ENCODE data around the gene ITIH1.
"Not testable (repeated sequence)": the region's sequence is repeated elsewhere in the genome, so short reads cannot be mapped to it uniquely, and the experiment has no call there.

ITIH1 gene

DNA sequence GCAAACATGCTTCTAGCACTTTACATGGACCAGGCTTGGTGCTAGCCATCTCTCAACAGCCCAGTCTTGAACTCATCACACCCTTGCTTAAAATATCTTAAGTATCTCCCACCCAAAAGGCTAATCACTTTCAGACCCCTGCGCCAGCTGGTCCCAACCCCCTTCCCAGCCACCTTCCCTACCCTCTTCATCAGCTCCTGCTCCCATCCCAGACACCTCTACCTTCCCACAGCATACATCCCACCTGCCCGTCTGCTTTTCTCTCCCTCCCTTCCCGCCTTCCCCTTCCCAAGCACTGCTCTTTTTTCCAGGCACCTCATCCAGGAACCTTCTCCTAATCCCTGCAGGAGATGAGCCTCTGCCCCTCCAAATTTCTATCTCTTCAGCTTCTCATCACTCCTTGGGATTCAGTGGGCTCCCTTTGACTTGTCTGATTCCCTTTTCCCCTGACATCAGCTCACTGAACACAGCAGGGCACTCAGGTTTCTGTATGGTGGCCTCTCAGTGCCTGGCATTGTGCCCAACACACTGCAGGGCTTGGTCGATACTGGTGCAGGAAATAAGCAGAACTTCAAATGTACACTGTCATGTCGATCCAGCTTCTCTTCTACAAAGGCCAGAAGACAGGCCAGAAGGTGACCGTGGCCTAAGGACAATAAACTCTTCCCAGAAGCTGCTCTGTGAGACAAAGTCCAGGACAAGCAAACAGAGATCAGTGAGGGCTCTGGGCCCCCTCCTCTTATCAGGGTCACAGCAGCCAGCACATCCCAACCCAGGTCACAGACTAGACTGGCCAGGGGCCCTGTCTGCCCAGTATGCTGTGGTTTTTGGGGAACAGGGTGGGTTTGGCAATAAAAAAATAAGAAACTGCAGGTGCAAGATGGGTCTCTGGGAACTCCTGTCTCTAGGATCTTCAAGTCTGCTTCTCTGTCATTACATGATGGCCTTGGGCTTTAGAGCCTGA is 2.2 kb upstream of the ITIH1 start:
- no peak for DNase-seq

DNA sequence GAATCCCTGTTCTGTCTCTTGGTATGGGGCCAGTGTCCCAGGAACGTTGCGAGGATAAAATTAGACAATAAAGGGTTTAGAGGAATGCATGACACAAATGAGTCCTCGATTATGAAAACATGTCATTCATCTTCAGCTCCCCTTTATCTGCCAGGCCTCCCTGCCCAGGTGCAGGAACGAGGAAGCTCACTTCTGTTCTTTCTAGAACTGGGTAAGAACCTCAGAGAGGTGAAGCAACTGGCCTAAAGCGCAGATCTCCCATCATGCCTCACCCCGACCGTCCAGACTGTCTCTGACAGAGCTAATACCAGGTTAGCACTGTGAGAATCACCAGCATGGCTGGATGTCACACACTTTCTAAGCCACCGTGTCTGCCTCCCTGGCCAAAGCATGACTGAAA is 1.5 kb upstream of the ITIH1 start:
- DNase-seq, result no peak

DNA sequence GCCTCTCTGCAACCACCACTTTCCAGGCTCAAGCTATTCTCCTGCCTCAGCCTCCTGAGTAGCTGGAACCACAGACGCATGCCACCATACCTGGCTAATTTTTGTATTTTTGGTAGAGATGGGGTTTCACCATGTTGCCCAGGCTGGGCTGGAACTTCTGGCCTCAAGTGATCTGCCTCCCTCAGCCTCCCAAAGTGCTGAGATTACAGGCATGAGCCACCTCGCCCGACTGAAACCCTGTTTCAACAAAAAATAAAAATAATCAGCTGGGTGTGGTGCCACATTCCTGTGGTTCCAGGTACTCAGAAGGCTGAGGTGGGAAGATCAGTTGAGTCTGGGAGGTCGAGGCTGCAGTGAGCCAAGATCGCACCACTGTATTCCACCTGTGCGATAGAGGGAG is 913 bp upstream of the ITIH1 start:
- not testable (repeated sequence) for DNase-seq

DNA sequence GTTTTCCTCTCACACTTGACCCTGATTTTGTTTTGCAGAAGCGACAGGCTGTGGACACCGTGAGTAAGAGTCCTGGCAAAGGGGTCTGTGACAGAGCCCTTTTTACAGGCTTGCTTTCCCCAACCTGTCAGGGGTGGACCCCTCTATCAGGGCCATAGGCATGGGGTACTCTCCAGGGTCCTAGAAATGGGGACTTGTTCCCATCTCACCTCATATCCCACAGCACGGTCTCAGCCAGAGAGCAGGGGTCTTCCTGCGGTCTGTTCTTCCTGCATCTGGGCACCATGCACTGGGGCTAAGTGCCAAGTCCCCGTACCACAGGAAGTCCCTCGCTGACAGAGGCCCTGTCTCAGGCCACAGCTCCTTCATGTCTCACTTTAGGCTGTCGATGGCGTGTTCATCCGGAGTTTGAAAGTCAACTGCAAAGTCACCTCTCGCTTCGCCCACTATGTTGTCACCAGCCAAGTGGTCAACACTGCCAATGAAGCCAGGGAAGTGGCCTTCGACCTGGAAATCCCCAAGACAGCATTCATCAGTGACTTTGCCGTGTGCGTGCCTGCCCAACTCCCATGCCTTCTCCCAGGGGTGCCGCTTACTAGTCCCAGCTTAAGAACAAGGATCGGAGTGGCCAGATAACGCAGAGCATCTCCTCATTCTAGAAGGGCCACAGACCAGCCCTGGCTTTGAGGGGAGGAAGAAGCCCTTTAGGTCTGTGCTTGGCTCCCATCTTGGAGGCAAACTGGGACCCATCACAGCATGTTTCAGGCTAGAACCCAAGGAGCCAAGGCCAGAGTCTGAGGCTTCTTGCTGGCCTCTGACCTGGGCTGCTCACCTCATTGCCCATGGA is 783 bp downstream of the ITIH1 start:
- DNase-seq, result no peak

DNA sequence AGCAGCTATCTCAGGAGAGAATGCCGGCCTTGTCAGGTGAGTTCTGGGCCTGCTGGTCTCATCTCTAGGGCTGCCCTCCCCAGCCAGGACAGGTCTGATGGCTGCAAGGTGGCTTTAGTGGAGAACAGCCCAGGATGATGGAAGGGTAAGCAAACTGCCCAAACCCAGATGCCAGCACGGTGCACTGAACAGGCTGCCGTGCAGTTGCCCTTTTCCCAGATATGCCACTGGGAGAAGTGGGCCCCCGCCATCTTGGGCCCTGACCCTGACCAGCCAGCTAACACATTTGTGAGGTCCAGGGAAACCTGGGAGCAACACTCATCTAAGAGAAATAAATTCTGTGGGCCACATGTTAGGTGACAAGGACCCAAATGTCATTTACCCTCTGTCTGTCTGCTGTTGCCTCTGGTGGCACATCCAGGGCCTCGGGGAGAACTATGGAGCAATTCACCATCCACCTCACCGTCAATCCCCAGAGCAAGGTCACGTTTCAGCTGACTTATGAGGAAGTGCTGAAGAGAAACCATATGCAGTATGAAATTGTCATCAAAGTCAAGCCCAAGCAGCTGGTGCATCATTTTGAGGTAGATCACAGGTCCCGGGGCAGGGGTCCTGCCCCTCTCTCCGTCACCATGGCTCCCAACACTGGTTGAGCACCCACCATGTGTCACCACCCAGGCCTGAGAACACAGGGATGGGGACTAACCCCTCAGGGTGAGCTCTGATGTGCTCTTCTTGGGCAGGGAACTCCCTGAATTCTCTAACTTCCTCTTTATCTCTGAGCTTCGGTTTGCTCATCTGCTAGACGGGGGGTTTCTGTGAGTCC is 1.8 kb downstream of the ITIH1 start:
- DNase-seq, result peak; percentile 54 to 74

DNA sequence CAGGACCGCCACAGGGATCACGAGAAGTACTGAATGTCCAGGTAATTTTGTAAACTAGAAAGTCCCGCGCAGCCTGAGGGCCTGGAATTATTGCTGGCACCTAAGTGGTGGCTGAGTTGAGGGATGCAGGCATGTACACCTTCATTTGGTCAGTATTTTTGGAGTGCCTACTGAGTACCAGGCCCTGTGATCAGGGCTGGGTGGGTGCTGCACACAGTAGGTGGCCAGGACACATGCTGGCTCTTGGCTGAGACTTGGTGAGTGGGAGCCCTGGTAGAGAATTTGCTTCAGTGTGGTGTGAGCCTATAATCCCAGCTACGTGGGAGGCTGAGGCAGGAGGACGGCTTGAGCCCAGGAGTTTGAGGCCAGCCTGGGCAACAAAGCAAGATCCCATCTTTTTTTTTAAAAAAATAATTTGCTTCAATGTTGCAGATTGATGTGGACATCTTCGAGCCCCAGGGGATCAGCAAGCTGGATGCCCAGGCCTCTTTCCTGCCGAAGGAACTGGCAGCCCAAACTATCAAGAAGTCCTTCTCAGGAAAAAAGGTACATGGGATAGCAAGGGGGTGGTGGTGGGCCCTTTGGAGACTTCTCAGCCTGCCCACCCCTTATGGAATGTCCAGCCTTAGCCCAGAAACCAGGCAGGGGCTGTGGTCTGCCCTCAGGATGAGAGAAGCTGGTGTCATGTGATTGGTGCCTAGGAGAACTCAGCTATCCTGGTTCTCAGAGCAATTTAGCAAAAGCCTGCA is 2.6 kb downstream of the ITIH1 start:
- no peak for DNase-seq

DNA sequence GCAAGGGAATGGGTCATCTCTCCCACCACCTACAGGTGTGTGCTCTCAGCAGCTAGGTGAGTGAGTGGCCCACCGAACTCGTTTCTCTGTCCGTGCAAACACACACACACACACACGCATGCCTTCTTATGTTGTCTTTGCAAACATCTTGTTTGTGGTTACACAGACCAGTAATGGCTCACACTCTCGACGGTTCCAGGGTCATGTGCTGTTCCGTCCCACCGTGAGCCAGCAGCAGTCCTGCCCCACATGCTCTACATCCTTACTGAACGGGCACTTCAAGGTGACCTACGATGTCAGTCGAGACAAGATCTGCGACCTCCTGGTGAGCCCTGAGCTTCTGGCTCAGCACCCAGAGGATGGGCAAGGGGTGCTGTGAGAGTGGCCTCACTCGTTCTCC is 4.3 kb downstream of the ITIH1 start:
- DNase-seq, result no peak

DNA sequence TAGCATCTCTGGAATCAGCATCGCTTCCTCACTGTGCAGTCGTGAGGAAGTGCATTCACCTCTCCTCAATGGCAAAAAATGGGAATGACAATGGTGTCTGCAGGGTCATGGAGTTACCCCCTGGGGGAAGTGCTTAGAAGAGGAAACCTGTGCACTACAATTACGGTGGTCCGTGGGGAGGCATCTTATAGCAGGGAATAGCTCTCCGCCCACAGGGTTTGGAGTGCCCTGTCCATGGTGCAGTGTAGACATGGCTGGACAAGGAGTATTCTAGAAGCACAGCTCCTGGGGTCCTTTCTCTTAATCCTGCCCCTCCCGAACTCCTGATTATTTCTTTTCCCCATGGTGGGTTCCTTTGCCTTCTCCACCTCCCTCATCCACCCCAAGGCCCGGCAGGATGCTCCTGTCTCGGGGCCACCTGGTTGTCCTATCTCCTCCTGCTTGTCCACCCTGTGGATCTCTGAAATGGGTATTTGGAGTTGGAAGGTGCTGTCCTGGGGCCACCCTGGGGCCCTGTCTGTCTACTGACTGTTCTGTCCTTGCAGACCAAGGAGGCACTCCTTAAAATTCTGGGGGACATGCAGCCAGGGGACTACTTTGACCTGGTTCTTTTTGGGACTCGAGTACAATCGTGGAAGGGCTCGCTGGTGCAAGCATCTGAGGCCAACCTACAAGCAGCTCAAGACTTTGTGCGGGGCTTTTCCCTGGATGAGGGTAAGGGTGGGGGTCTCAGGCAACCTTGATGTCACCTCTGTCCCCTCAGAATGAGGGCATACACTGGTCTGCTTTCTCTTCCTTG is 5.2 kb downstream of the ITIH1 start:
- DNase-seq, result no peak

DNA sequence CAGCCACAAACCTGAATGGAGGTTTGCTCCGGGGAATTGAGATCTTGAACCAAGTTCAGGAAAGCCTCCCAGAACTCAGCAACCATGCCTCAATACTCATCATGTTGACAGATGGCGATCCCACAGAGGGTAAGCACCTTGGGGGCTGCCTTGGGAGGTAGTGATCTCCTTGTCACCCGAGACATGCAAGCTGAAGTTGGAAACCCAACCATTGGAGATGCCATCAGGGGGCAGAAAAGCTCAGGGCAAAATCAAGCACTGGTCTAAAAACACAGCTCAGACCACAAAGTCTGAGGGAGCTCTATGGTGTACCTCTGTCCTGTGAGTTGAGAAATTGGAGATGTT is 5.8 kb downstream of the ITIH1 start:
- DNase-seq, result no peak

DNA sequence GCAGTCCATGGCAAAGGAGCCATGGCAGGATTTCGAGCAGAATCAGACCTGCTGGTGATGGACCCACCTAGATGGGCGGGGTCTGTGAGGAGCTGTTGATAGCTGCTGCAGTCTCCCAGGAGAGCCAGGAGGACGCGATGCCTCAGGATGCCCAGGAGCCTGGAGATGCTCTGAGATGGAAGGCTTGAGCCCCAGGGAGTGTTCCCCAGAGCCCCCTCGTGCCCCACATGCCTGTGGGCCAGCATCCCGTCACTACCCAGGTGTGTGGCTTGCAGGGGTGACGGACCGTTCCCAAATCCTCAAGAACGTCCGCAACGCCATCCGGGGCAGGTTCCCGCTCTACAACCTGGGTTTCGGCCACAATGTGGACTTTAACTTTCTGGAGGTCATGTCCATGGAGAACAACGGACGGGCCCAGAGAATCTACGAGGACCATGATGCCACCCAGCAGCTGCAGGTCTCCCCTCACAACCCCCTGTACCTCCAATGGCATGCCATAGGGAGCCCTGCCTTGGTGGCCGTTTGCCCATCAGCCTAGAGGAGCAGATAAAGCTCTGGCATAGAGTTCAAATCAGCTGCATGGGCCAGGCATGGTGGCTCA is 6.7 kb downstream of the ITIH1 start:
- DNase-seq, result no peak

DNA sequence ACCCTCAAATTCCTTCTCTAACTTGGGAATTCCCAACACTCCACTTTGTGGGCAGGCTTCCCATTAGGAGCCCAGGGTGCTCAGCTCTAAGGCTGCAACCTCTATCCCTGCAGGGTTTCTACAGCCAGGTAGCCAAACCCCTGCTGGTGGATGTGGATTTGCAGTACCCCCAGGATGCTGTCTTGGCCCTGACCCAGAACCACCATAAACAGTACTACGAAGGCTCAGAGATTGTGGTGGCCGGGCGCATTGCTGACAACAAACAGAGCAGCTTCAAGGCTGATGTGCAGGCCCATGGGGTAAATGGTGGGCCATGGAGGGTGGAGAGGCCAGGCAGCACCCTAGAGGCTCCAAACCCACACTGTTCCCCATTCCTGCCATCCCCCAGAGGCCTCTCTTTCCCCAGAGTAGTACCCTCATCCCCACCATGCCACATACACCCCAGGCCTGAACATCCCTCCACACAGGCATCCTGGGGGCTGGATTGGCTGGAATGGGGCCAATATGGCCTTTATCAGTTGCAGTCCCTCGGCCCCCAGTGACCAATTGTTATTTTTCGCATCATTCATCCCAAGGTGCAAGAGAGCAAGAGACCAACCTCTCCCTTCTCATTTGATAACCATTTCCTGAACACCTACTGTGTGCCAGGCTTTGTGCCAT is 7.7 kb downstream of the ITIH1 start:
- DNase-seq, result no peak

DNA sequence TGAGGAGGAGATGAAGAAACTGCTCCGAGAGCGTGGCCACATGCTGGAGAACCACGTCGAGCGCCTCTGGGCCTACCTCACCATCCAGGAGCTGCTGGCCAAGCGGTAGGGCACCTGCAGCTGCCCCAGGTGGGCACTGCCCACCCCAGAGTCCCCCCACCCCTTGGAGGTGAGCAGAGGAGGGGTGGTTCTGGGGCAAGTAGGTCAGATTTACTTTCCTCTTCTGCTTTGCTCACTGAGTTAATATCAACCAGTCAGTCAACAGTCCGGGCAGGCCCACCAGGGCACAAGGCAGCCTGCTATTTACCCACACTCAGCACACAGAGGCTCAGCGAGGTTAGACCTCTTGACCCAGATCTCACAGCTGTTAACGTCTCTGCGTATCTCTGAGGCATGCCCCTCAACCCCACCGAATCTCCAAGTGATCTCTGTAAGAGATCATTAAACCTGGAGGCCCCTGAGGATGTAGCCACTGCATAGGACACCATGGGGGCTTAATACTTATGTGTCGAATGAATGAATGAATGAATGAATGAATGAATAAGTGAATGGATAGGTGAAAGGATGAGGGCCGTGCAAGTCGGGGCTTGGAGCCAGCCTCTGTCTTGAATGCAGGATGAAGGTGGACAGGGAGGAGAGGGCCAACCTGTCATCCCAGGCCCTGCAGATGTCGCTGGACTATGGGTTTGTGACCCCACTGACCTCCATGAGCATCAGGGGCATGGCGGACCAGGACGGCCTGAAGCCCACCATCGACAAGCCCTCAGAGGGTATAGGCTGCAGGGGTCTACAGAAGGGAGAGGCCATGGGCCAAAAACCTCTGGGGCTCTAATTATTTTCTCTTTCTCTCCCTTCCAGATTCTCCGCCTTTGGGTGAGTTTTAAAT is 9.2 kb downstream of the ITIH1 start:
- DNase-seq, result no peak

DNA sequence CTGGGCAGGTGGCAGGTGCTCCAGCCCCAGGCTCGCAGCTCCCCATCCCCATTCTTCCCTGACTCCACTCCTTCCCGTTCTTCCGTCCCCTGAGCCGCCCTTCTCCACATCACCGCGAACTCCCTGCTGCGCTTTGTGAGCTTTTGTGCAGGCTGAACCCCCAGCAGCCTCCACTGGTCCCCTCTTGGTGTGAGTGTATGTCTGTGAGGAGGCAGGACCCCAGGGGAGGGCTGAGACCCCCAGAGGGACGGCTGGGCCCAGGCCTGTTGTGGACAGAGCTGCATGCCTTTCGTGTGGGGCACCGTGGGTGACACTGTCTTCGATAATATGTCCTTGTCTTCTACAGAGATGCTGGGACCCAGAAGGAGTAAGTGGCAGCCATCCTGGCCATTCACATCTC is 9.8 kb downstream of the ITIH1 start:
- DNase-seq, result no peak

DNA sequence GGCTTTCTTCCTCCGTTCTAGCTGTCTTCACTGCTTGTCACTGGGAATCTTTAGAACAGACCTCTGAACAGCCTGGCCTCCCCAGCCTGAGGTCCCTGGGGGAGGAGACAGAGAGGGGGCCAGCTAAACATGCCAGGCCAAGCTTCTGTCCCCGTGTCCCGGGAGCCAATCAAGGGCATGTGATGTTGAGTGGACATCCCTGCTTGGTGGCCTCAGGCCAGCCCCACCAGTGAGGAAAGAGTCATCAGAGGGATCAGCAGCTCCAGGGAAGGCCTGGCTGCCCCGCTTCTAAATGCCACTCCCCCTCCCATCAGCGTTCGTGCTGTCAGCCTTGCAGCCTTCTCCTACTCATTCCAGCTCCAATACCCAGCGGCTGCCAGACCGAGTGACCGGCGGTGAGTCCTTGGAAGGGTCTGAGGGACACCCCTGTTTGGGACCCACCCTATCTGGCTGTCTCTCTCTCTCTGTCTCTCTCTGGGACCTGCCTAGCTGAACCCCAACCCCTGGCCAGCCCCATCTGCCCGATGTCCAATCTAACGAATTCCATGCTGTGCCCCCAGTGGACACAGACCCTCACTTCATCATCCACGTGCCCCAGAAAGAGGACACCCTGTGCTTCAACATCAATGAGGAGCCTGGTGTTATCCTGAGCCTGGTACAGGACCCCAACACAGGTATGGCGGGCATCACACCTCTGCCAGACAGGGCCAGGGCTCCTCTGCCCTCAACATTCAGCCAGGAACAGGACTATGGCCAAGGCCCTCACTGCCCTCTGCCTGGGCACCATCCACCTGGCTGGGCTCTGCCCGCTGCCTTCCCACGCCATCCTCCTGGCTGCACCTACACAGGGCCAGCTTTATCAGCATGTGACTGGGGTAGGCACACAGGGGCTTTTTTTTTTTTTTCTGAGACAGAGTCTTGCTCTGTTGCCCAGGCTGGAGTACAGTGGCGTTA is 10.6 kb downstream of the ITIH1 start:
- DNase-seq, result no peak

DNA sequence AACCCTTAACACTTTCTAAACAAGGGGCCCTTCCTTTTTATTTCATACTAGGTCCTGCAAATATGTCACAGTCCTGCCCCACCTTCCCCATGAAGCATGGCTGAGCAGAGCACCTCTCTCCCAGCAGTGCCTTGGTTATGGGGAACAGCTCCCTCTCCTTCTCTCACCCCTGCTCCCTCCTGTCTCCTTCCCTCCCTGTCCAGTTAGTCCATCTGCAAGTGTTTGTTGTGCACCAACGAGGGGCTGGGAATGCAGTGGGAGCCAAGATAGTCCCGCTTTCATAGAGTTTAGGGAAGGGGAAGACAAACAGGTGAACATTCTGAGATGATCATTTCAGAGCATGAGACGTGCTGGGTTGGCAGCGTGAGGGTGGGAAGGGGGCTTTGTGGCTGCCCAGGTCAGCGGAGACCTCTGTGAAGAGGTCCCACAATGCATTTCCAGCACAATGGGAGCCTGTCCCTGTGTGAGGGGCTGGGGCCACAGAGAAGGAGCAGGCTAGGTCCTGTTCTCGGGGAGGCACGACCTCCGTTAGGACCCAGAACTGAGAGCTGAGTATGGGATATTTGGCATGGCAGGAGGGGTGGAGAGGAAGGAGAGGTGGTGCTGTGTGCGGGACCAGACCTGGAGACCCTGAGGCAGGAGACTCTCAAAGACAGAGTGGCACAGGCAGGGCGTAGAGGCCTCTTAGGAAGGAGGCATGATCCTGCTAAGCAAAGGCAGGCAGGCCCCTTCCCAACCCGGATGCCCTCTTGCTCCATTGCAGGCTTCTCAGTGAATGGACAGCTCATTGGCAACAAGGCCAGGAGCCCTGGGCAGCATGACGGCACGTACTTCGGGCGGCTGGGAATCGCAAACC is 11.7 kb downstream of the ITIH1 start:
- no peak for DNase-seq

DNA sequence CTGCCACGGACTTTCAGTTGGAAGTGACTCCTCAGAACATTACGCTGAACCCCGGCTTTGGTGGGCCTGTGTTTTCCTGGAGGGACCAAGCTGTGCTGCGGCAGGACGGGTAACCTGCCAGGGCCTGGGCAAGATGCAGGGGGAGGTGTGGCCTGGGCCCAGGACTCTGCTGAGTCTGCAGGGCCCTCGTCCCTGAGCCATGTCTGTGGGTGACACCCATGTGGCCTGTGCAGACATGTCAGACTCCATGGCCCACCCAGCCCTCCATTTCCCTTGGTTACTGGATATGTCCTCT is 12.3 kb downstream of the ITIH1 start:
- no peak for DNase-seq

DNA sequence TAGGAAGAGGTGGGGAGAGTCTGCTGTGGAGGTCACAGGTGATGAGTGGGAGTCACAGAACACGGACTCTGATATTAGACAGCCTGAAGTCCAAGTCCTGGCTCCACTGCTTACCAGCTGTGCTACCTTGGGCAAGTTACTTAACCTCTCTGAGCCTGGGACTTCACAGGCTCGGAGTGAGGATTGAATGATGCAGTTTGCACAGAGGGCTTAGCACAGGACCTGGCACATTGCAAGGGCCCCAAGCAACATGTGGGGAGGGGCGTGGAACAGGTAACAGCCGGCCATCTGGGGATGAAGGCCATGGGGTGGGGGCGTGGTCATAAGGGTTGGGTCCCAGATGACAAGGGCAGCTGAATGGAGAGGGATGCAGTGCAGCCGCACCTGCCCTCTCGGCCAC is 12.9 kb downstream of the ITIH1 start:
- DNase-seq, result no peak

DNA sequence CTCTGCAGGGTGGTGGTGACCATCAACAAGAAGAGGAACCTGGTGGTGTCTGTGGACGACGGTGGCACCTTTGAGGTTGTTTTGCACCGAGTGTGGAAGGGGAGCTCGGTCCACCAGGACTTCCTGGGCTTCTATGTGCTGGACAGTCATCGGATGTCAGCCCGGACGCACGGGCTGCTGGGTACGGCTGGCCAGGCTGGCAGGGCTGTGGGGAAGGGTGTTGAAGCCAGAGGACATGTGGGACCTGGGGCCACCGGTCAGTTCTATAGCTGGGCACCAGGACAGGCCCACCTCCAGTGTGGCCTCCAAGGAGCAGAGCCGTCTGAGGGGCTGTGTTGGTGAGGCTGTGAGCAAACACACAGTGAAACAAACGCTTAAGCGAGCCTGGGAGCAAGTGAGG is 13.3 kb downstream of the ITIH1 start:
- DNase-seq, result no peak

All from Kasumi-1 (cell line).